Stimulated activated CD4-positive, alpha-beta T cell treated with anti-CD3 and anti-CD28 coated beads, Interleukin-1b, Interleukin-23, amount 100 ng/mL, for 4 hours (primary cell): ENCODE results near the gene RSPH1.

Experiments used
- DNase-seq, 2 donors: peaks; one replicate each; pipeline ENCODE4 v3.0.0-alpha.2; 2020; ENCODE audit warnings: low read depth in 2 of 2

RSPH1 gene

DNA sequence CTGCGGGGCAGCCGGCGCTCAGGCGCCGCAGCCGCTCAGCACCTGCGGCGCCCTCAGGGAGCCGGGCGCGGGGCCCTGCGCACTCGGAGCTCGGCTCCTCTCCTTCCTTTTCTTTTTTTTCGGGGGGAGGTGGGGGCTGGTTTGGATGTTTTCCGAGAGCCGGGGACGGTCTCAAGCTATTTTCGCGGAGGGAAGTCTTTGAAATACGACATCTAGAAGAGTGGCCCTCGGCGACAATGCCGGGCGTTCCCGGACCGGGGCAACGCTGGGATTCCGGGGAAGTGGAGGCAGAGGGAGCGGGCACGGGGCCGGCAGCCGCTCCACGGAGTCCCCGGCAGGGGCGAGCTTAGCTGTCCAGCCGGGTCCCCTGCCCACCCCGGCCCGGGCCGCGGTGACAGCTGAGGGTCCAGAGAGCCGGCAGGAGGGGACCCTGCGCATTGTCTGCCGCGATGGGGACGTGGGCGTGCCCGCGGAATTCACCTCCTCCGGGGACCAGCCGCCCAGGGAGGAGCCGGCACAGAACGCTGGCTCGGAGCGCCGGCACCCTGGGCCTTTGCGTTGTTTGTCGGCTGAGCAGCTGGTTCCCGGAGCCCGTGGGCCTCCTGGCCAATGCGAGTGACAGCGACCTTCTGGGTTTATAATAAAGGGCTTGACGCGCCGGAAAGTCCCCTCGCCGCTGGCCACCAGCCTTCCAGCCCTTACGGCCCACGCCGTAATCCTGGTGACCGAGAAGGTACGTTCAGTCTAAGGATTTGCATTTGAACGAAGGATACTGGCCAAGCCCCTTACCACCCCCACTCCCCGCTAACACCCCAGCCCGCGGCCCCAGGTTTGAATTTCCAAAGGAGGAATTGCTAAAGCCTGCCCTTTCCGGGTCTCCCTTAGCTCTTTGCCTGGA, 18.2 kb upstream of the RSPH1 start:
- peak; percentile 51 to 69 for DNase-seq

DNA sequence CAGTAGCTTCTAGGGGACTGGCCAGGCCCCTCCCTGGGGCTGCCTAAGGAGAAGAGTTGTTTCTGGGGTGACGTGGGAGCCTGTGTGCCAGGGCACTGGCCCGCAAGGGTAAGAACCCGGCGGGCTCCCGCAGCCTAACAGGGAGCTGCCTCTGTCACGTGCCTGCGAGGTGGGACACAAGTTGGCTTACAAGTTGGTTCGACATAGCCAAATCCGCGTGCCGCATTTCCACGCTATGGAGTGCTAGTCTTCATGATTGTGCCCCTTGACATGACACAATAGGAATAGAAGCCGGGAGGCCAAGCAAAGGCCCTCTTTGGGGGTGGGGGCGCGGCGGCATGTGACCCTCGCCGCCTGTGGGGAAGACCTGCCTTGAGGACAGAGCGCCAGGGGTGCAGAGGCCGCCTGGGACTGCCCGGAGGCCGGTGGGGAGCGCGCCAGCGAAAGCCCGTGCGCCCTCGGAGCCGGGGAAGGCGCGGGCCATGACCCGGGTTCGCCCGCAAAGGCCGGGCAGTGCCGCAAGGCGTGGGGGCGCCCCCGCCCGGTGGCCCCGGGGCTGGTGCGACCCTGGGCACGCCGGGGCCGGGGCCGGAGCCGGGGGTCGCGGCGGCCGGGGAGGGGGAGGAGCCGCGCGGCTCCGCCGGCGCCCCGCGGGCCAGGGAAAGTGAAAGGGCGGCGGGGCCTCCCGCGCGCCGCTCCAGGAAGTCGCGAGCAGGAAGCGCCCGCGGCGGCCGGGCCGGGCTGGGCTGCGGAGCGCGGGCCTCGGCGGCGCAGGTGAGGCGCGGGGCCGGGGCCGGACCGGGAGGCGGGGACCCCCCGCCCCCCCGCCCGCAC, 17.3 kb upstream of the RSPH1 start, which contains the start of gene SLC37A1:
SLC37A1 (plus strand) TSS at position 702 of the 834 bp plus-strand sequence. CDS start 4,603 bp downstream, outside the sequence.
- DNase-seq = peak in 1 of 2 donors; percentile 50

DNA sequence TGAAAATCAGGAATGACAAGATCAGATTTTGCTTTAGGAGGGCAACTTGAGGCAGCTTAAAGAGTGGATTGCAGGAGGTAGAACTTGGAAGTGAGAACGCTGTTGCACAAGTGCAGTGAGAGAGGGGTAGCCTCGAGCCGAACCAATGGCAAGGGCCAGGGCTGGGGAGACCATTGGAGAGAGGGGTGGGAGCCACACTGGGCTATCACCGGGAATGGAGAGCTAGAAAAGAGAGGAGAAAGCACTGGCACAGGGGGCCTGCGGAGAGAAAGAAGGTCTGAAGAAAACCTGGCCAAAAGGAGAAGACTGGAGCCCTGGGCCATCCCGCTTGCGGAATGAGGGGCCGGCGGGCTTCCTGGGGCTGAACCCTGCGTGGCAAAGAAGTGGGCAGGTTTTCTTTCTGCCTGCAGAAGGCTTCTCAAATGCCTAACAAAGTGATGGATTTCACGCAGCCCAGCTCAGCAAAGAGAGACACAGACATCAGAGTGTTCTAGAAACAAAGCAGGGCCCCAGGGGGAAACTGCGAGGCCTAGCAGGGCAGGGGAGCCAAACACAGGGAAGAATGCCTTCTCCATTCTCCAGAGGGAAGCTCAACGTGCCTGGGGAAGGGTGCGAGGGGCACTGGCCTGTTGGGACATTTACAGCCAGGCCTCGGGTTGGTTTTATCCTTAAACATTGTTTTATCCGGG, 16.5 kb upstream of the RSPH1 start:
- no peak for DNase-seq

DNA sequence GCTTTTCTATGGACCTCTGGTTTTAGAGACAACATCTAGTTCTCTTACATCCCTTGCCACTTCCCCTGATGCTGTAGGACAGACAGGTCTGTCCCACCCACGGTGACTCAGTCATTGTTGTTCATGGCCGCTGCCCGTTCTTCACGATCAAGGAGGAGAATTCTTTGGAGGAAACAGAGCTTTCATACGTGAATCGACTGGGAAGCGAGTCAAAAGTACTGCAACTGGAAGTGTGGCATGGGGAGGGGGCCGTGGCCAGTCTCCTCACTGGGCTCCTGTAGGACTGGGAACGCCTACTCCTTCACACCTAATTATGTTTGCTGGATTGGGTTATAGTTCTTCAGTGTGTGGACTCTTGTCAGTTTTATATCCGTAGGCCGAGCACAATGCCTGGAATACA, 13.2 kb upstream of the RSPH1 start:
- no peak for DNase-seq

DNA sequence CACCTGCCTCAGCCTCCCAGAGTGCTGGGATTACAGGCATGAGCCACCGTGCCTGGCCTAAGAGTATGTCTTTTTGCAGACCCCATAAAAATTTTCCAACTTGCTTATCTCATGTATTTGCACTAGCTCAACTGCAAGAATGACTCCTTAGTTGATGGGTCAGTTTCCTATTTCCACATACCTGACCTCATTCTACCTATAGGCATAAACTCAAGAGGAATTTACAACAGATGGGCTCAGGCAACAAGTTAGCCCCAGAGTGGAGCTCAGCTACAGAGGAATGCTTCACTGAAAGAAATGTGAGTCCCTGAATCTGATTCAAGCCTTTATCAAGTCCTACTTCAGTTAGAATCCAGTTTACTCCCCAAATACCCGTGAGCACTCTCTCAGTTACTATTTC, 12.3 kb upstream of the RSPH1 start:
- DNase-seq = no peak

DNA sequence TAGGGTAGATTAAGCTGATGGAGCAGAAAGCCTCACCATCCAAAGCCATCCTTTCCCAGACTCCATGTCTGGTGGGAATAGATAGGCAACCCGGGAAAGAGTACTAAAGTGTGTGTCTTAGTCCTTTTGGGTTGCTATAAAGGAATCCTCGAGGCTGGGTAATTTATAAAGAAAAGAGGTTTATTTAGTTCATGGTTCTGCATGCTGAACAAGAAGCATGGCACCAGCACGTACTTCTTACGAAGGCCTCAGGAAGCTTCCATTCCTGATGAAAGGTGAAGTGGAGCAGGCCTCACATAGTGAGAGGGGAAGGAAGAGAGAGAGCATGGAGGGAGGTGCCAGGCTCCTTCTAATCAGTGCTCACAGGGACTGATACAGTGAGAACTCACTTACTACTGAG, 11.4 kb upstream of the RSPH1 start:
- no peak for DNase-seq

DNA sequence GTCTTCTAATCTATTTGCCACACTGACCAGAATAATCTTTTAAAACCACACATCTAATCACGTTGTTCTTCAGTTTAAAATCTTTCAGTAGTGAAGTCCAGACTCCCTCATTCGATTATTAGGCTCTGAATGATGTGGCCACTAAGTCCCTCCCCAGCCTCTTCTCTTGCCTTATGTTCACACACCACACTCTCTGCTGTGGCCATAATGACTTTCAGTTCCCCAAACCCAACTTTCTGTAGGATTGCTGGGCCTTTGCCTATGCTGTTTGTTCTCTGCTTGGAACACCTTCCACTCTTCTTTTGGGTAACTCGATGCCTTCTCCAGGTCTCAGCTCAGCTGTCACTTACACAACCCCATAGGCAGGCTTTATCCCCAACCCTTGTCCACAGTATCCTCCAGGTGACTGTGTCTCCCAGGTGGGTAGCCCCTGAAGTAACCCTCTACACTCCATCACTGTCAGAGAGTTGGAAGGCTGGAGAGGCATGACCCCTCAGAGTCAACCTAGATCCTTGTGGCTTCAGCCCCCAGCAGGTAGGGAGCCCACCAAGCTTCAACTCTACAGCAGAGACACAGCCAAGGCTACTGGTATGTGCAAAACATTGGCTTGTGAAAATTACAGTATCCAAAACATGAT, 9.2 kb upstream of the RSPH1 start:
- no peak for DNase-seq

DNA sequence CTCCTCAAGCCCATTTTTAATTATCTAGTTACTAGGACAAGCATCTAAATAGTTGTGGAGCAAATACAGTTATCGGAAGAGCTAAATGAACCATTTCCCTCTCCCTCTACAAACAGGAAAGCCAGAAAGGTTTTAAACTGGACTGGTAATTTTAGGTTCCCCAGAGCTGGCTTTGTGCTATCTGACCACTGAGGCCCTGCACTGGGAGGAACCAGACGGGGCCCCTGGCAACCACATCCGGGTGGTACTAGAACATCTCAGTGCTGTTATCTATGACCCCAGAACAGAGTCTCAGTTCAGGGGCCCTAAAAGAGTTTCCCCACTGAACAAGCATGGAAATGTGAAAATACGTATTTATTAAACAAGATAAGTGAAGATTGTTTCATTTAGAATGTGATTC, 7.7 kb upstream of the RSPH1 start:
- DNase-seq = no peak

DNA sequence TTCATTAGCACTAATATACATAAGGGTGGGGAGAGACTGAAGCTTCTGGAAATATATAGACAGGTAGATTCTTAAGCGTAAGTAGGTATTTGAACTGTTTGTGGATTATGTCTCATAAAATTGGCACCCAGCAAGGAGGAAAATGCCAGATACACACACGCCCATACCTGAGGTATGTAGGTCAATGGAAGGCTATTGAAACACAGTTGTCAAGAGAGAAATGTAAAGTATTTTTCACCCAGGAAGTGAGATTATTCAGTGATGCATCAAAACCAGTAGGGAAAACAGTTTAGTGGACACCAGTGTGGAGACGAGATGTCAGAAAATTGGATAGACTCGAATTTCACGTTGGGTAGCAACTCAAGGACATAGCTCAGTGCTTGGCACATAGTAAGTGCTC, 4.7 kb upstream of the RSPH1 start:
- DNase-seq = no peak

DNA sequence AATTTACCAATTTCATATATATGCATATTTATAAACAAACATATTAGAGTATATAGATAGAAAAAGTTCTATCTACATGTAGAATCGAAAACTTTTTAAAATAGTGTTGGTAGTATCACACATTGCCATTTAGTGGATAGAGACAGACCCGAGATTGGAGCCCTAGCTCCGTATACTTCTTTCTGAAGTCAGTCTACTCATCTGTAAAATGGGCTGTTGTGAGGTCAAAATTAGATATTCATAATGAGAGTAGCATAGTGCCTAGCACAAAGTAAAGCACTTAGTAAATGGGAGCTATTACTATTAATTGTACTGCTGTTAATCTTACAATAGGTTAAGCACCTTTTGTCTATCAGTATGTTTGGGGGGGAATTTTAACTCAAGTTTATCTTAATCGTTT, 4.2 kb upstream of the RSPH1 start:
- no peak for DNase-seq

DNA sequence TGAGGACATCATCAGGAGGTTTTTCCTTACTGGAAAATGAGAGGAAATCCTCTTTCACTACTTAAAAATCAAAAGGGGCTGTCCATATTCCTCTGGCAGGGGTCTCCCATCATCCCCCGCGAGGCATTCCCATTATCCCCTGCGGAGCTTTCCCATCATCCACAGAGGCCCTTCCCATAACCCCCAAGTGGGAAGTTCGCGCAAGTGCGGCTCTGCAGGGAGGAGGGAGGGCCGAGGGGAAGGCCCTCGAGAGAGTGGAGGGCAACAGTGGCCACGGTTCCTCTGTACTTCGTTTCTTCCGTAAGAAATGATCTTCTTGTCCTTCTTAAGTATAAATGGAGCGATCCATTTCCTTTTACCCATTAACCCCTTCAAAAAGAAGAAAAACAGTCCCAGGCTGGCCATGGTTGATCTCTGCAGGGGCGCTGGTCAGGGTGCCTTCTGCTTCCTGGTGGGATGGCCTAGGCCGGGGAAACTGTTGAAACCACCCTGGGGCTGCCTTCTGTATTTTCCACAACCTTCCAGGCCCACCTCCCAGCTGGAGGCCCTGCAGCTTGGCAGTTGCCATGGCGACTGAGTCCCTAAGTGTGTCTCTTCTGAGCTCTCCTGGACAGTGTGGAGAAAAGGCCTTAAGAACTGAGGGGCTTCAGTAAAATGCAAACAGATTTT, 3.6 kb upstream of the RSPH1 start:
- DNase-seq = no peak

DNA sequence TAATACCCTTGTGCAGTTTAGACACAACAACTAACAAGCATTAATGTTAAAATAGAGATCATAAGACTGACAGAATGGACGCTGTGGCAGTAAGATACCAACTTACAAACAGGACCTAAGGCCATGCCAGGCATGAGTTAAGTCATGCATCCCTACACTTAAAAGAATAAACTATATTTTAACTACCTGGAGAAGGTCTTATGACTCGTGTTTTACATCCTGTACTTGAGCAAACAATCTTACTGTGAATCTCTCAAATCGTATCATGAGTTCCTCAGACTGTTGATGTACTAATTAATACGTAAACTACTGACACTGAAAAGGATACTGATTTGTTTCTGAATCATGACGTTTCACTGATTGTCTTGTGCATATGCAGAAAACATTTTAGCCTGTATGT, 2.0 kb upstream of the RSPH1 start:
- DNase-seq = no peak

DNA sequence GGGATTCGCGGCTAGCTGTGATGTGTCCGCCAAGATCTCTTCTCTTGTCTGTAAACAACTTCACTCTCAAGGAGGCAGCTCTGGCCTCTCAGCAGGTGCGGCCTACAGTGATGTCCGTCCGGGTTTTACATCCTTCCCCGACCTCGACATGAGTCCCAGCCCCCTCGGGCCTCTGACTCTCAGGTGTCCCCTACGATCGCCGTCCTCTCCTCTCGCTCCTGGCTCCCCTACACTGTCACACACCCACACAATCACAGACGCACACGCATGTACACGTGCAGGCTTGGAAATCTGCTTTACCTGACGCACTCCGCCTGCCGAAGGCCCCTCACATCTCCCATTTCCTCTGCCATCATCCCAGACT, 797 bp upstream of the RSPH1 start:
- no peak for DNase-seq

DNA sequence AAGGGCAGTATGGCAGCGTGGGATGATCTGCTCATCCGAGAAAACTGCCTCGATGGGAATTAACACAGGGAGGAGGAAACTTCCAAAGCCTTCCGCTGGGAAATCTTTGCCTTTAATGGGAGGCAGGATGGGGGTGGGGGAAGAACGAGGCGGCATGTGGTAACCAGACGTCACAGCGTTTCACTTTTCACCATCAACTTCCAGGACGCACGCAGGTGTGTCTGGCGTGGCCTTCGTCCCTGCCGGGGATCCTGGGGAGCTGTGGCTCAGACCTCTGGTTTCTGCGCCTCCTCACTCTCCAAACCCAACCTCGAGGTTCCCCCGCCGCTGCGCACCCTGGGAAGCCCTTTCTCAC, 282 bp downstream of the RSPH1 start:
- DNase-seq = no peak

DNA sequence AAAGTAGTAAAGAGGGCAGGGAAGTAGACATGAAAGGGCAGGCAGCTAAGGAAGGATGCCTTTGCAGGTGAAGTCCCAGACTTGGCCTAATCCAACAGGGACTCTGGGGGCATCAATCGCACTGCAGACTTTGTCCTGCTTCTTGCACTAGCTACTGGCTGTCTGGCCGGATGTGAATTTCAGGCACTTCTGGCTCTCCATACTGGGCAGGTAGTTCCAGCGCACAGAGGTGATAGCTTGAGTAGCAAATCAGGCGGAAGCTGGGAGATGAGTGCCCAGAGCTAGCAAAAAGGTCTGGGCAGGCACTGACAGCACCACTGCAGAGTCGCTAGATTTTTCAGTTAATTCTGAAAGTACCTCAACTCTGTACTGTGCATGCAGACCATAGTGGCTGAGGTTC, 997 bp downstream of the RSPH1 start:
- DNase-seq = no peak

DNA sequence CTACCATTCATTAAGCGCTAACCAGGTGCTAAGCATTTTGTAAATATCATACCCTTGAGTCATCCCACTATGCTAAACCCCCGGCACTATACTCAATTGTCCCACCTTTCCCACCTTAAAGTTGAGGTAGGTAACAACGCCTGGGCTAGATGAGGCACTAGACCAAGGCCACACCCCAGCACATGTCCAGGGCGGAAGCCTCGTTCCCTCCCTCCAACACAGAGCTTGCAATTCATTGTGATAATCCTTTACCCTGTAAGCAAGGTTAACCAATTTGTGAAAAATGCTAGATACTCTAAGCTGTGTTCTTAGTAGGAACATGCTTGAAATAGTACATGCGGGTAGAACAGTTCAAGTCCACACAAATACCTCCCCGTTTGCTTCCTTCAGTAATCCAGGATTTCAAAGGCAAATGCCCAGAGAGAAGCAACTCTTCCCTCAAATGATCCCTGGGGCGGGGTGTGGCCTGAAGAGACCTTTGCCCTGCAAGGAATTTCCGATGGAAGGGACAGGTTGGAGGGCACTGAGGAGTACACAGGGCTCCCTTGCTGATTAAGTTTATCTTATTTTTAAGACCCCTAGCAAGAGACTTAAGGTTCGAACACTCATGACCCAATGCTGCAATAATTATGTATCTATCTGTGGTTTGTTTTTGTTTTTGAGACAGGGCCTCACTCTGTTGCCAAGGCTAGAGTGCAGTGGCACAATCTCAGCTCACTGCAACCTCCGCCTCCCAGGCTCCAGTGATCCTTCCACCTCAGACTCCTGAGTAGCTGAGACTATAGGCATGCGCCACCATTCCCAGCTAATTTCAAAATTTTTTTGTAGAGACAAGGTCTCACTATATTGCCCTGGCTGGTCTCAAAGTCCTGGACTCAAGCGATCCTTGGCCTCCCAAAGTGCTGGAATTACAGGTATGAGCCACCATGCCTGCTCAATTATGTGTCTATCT, 2.6 kb downstream of the RSPH1 start:
- no peak for DNase-seq

DNA sequence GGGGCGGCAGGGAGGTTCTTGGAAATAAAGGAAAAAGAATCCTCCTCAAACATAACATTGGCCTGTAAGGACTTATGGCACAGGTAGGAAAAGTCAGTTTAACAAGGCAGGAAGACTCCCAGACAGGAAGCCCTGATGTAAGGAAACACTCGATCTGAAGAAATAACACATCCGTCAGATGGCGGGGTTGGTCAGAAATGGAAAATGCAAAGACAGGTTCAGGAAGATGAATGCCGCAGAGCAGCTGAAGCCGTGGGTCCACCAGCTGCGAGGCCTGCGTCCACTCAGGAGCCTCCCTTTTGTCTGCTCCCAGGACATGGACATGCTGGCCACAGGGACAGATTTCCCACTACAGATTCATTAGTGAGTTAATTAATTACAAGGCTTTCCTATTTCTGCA, 3.8 kb downstream of the RSPH1 start:
- DNase-seq = no peak

DNA sequence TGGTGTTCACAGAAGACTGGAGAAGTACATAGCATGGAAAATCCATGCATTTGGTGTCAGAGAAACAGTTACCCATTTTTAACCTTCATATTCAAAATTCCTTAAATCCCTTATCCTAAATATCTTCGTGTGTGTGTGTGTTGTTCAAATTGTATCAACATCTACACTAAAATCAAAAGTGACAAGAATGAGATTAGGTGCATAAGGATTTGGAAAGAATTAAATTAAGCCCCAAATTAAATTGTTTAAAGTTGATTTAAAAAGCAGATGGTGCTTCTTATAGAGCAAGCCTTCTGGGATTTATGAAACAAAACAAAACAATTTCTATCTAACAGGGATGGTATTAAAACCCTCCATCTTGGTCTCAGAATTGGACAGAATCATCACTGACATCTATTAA, 4.7 kb downstream of the RSPH1 start:
- DNase-seq = no peak

DNA sequence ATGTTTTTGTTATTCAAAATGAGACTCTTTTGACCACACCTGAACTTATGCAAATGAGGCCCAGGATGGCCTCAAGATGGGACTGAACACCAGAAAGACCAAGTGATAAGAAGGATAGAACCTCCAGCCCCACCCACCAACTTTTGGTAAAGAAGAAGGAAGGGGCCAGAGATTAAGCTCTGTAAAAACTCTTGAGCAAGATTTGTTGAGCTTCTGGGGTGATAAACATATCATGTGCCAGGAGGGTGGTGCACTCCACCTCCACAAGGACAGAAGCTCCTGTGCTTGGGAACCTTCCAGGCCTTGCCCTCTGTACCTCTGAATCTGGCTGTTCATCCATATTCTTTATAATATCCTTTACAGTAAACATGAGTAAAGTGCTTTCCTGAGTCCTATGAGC, 5.3 kb downstream of the RSPH1 start:
- no peak for DNase-seq

DNA sequence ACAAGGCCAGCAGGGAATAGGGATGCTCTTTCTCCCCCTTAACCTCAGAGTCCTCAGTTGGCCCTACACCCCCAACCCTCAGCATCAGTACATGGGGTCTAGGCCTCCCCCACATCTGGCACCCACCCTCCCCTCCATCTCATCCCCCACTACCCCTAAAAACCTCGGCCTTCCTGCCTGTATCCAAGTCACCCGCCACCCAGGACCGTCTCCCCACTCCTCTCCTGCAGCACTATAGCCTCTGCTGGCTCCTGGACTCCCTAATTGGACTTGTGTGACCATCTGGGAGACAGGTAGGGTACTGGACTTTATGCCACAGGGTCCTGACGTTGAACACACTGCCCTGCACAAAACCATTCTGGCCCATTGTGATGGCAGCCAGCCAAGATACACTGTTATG, 6.0 kb downstream of the RSPH1 start:
- DNase-seq = no peak
